ENCODE measurements around the gene ERI2. TPM values are rescaled to one million over a fixed set of nuclear protein-coding genes. Genes with fewer than 3 reads are reported as not detected.

The ERI2 gene
- total and polyA plus RNA-seq, 2 of the 4 experiments (the other 2 are of a cell fraction): 7.5 to 10.2 TPM

GRCh38 chr16:20782470-20782869 lies 23.8 kb downstream of the ERI2 start:
- no peaks in the 10 kb centered on the region for H3K9me3 ChIP-seq (ENCODE audit: control insufficient read depth, insufficient read depth, low read length)
- BruUV-seq (replicated peaks): no TSS peak
- no peak overlapping the region for H2BK15ac ChIP-seq (ENCODE audit: low read depth, low read length)
- in situ Hi-C loops (cut with MboI; ENCODE audit: low sequenced_read_pairs) (no loop called here), dilution Hi-C loops (cut with HindIII; ENCODE audit: low sequenced_read_pairs, unreplicated experiment) (no loop called here), intact Hi-C loops (cut with micrococcal nuclease) (no loop called here)
- no peak overlapping the region for H2BK120ac ChIP-seq (ENCODE audit: low read depth, low read length)
- no peak overlapping the region for H2AFZ ChIP-seq (replicated peaks; ENCODE audit: low read length, poor library complexity)
- no peak overlapping the region for H3K4ac ChIP-seq (ENCODE audit: low read depth, low read length)
- H3K18ac ChIP-seq (ENCODE audit: low read depth, low read length): no peak overlapping the region
- H4K5ac ChIP-seq (ENCODE audit: low read depth, low read length): no peak overlapping the region
- no peak overlapping the region for H3K4me2 ChIP-seq (ENCODE audit: low read depth, low read length)
- H3K23ac ChIP-seq (ENCODE audit: low read depth, low read length): no peak overlapping the region
- no peak overlapping the region for H3K4me3 ChIP-seq (ENCODE audit: insufficient read depth, low read depth, low read length)
- CTCF ChIA-PET: no interaction called here
- DNase-seq: no peak
- H3K27me3 ChIP-seq (ENCODE audit: control insufficient read depth, insufficient read depth, low read length): no peaks in the 10 kb centered on the region
- no peak overlapping the region for H3K56ac ChIP-seq (ENCODE audit: extremely low read depth, insufficient read depth, low read length)
- H3K79me1 ChIP-seq (ENCODE audit: low read depth in 1 of 2, low read length in 2 of 2): no peaks in the 10 kb centered on the region
- no peaks in the 10 kb centered on the region for H3K36me3 ChIP-seq (ENCODE audit: control insufficient read depth, insufficient read depth, low read length)
- POLR2A ChIA-PET (ENCODE audit: unreplicated experiment): no interaction called here
- no peak overlapping the region for H3K9ac ChIP-seq (ENCODE audit: low read depth, low read length)
- no peak overlapping the region for H3K14ac ChIP-seq (replicated peaks; ENCODE audit: low read depth, low read length)
- H3K9me1 ChIP-seq (ENCODE audit: insufficient read depth, low read length): no peaks in the 10 kb centered on the region
- no peaks in the 10 kb centered on the region for H4K20me1 ChIP-seq (ENCODE audit: insufficient read depth, low read length)
- H2AK9ac ChIP-seq (replicated peaks; ENCODE audit: low read depth, low read length, poor library complexity): no peak overlapping the region
- H2BK20ac ChIP-seq (ENCODE audit: low read depth, low read length): no peak overlapping the region
- no peak for TF ChIP-seq MAZ (IDR thresholded peaks at IDR 0.05; ENCODE audit: borderline replicate concordance, low read depth, low read length)
- TF ChIP-seq SMC3 (IDR thresholded peaks at IDR 0.05; ENCODE audit: low read depth, low read length): no peak
- TF ChIP-seq MAFK (IDR thresholded peaks at IDR 0.05; ENCODE audit: low read depth, low read length): no peak
- TF ChIP-seq FOS (IDR thresholded peaks at IDR 0.05; ENCODE audit: low read depth, low read length): no peak
- no peak for TF ChIP-seq ELK1 (IDR thresholded peaks at IDR 0.05; ENCODE audit: borderline replicate concordance, low read depth, low read length)
- TF ChIP-seq NFE2L2 (IDR thresholded peaks at IDR 0.05; ENCODE audit: low read depth, low read length): no peak
- no peak for TF ChIP-seq CEBPB (IDR thresholded peaks at IDR 0.05; ENCODE audit: low read depth, low read length)
- TF ChIP-seq CTCF (conservative IDR thresholded peaks at IDR 0.05; ENCODE audit: low read depth, low read length): no peak
- no peak for TF ChIP-seq POLR2A (IDR thresholded peaks at IDR 0.05; ENCODE audit: low read depth, low read length)
- no peak for TF ChIP-seq USF2 (IDR thresholded peaks at IDR 0.05; ENCODE audit: low read depth, low read length)
- TF ChIP-seq RCOR1 (IDR thresholded peaks at IDR 0.05; ENCODE audit: insufficient replicate concordance, low read length): no peak
- TF ChIP-seq RAD21 (IDR thresholded peaks at IDR 0.05; ENCODE audit: low read length): no peak
- no peak for TF ChIP-seq MXI1 (IDR thresholded peaks at IDR 0.05; ENCODE audit: borderline replicate concordance, low read depth, low read length)
- H4K8ac ChIP-seq (ENCODE audit: low read depth in 2 of 2, low read length in 2 of 2): no peak overlapping the region
- H4K91ac ChIP-seq (ENCODE audit: insufficient read depth, low read depth, low read length): no peak overlapping the region
- H2BK5ac ChIP-seq (ENCODE audit: low read depth, low read length, poor library complexity, severe bottlenecking): no peak overlapping the region
- H3K4me1 ChIP-seq (ENCODE audit: control insufficient read depth, insufficient read depth, low read length): no peaks in the 10 kb centered on the region
- no peak overlapping the region for H3K27ac ChIP-seq (ENCODE audit: insufficient read depth, low read length)
- ATAC-seq (ENCODE audit: low read depth): no peak
- H2AK5ac ChIP-seq (ENCODE audit: low read depth, low read length): no peak overlapping the region
- WGBS, 2 experiments (ENCODE audit: extremely low coverage in 2 of 2, insufficient read length in 1 of 2): no CpG with 5 or more reads among the region's 2 CpGs

Measured in IMR-90 (cell line).